Coronary artery (tissue), 2 donors: ENCODE measurements around the gene VSIG10.
A peak's percentile ranks its signal among the peaks of the same experiment; 100 is the strongest.

Experiments
- DNase-seq: peaks from one replicate; pipeline ENCODE4 v3.0.0-alpha.2; 2017; ENCODE audit warnings: low spot score
- H3K27ac ChIP-seq, 2 donors: fragments of 200-600 bp; sonication (generic); one replicate each; pipeline ENCODE4 v1.5.1; 2016 to 2019
- H3K4me3 ChIP-seq: fragments of 200-600 bp; sonication (generic); 2 replicates; pipeline ENCODE4 v1.5.1; 2016; ENCODE audit warnings: mild to moderate bottlenecking, moderate library complexity
- TF ChIP-seq, protein P1 (sequence below): fragments of 200-600 bp; sonication (generic); IDR thresholded peaks from one replicate; pipeline ENCODE4 v1.5.1; 2019; ENCODE audit warnings: antibody characterized with exemption

VSIG10 gene

DNA sequence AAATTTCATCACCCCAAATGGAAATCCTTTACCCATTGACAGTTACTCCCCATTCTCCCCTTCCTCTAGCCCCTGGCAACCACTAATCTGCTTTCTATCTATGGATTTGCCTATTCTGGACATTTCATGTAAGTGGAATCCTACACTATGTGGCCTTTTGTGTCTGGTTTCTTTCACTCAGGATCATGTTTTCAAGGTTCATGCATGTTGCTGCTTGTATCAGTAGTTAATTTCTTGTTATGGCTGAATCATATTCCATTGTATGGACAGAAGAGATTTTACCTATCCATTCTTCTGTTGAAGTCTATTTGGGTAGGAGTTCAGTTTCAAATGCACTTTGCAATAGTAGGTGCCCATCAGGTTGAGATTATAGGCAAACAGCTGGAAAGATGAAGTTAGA is 85.9 kb downstream of the VSIG10 start:
- TF ChIP-seq, protein P1, sequence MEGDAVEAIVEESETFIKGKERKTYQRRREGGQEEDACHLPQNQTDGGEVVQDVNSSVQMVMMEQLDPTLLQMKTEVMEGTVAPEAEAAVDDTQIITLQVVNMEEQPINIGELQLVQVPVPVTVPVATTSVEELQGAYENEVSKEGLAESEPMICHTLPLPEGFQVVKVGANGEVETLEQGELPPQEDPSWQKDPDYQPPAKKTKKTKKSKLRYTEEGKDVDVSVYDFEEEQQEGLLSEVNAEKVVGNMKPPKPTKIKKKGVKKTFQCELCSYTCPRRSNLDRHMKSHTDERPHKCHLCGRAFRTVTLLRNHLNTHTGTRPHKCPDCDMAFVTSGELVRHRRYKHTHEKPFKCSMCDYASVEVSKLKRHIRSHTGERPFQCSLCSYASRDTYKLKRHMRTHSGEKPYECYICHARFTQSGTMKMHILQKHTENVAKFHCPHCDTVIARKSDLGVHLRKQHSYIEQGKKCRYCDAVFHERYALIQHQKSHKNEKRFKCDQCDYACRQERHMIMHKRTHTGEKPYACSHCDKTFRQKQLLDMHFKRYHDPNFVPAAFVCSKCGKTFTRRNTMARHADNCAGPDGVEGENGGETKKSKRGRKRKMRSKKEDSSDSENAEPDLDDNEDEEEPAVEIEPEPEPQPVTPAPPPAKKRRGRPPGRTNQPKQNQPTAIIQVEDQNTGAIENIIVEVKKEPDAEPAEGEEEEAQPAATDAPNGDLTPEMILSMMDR, result no peak
- no peak for DNase-seq
- Histone ChIP-seq H3K27ac (no peak overlapping the region), H3K4me3 (no peak overlapping the region)

DNA sequence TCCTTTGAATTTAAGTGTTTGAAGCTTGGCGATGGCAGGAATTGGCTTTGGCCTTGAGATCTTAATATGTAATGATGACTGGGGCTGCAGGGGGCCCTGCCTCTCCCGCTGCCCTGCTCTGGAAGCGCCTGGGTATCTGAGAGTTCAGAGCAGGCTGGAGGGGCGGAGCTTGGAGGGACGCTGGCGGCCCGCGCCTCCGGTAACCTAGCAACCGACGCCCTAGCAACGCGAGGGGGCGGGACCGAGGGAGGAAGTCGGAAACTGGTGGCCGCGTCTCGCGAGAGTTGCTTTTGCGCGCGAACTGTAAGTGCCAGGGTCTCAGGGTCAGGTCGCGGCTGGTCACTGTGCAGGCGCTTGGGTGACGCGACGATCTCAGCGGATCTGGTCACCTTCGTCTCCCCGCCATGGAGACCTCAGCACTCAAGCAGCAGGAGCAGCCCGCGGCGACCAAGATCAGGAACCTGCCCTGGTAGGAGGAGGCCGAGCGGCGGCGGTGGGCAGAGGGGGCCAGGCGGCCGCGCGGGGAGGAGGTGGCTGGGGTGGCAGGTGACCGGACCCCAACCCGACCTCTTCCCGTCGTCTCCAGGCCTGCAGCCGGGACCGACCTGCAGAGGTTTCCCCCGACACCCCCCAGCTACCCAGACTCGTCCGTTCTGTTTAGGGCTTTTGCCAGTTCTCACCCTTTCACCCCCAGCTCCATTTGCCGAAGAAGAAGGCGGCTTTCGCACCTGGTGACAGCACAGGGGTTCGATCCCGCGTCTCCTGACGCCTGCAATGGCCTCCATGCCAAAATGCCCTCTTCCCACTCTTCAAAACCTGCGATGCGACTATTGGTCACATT is 87.2 kb downstream of the VSIG10 start, which contains the start of gene RFC5:
RFC5 (plus strand) TSS at position 280 of the 841 bp plus-strand sequence; CDS start at position 405, 125 bp downstream.
- H3K4me3 ChIP-seq, result peak within 1 kb of the TSS; percentile 99
- TF ChIP-seq, protein P1, result no peak
- DNase-seq, result peak; percentile 98
- peak within 1 kb of the TSS in 1 of 2 donors; percentile 62 for H3K27ac ChIP-seq

DNA sequence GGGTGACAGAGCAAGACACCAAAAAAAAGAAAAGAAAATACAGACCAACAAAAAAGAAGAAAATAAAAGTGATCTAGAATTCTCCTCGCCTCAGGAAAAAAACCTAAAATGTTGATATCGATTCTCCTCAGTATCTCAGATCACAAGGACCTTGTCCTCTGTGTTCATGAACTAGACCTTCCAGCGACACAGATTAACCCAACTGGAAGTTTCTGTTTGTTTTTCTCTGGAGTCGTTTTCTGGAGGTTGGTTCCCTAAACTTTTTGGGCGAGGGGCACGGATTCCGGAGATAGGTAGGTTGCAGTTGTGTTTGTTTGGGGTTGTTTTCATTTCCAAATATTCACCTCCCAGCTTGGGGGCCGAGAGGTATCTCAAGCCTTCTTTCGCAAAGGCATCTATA is 87.9 kb downstream of the VSIG10 start:
- no peak for DNase-seq
- Histone ChIP-seq H3K4me3 (peak overlapping the region; percentile 99), H3K27ac (no peak overlapping the region)
- TF ChIP-seq, protein P1, result no peak

DNA sequence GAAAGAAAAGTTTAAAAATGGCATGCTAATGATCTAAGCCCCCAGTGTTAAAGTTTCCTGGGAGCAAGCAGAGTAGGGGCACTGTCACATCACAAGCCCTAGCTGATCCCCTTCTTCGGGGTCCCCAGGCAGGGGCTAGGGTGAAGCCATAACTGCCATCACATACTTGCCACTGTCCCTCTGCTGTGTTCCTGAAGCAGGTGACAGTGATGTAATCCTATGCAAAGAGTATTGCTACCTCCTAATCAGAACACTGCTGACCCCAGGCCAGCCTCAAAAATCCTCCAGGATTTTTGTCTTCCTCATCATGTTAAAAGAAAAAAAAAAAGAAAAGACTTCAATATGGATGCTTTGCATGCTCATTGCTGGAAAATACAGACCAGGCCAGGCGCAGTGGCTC is 88.5 kb downstream of the VSIG10 start:
- Histone ChIP-seq H3K4me3 (no peak overlapping the region), H3K27ac (no peak overlapping the region)
- DNase-seq, result no peak
- TF ChIP-seq, protein P1, result no peak
